Activated T-cell treated with anti-CD3 and anti-CD28 coated beads for 1 hour (primary cell): ENCODE measurements around the gene ACTR2.
"Not testable (repeated sequence)": the region's sequence is repeated elsewhere in the genome, so short reads cannot be mapped to it uniquely, and the experiment has no call there.

ENCODE experiments used
- DNase-seq: peaks from one replicate; pipeline ENCODE4 v3.0.0-alpha.2; 2020; ENCODE audit warnings: low read depth

Gene ACTR2

DNA sequence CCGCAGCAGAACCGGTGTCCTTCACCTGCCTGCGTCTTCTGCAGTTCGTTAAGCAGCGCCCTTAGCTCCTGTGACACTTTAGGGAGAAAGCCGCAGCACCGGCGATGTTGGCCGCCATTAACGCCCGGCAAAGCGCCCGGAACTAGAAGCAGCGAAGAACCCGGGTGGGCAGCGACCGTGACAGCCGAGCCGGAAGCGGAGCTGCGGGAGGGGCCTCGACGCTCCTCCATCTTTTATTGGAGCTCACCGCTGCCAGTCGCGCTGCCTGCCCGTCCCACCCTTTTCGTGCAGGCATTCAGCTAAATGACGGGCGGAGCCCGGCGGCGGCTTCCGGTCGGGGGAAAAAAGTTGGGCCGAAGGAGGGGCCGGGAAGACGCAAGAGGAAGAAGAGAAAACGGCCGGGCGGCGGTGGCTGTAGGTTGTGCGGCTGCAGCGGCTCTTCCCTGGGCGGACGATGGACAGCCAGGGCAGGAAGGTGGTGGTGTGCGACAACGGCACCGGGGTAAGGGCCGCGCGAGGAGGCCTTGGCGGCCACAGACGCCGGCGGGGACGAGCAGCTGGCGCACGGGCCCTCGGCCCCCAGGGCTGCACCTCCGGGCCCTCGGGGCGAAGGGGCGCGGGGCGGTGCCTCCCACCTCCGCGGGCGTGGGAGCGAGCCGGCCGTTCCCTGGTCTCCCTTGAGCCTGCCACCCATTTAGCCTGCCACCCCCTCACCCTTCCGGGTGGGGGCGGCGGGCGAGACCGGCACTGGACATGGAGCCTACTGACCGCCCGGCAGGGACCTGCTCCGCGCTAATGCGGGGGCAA, at the start of gene ACTR2:
Gene ACTR2 (plus strand): TSS at position 376 of the 807 bp plus-strand sequence. CDS start 79 bp downstream, at position 455.
- DNase-seq, result peak; percentile 86

DNA sequence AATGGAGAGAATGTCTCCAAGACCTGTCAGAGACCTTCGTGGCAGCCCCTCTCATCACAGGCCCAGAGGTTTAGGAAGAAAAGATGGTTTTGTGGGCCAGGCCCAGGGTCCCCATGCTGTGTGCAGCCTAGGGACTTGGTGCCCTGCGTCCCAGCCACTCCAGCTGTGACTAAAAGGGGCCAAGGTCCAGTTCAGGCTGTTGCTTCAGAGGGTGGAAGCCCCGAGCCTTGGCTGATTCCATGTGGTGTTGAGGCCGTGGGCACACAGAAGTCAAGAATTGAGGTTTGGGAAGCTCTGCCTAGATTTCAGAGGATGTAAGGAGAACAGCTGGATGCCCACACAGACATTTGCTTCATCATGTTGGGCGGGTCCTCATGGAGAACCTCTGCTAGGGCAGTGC, 45.1 kb upstream of the ACTR2 start:
- no peak for DNase-seq

DNA sequence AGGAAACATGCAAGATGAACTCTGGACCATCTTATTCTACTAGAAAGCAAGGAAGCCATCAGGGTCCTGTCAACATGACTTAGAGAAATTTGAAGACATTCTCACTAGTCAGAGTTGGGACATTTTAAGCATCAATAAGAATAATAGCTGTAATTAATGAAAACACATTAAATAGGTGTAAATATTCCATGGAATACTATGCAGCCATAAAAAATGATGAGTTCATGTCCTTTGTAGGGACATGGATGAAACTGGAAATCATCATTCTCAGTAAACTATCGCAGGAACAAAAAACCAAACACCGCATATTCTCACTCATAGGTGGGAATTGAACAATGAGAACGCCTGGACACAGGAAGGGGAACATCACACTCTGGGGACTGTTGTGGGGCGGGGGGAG, 44.2 kb upstream of the ACTR2 start:
- DNase-seq, result not testable (repeated sequence)

DNA sequence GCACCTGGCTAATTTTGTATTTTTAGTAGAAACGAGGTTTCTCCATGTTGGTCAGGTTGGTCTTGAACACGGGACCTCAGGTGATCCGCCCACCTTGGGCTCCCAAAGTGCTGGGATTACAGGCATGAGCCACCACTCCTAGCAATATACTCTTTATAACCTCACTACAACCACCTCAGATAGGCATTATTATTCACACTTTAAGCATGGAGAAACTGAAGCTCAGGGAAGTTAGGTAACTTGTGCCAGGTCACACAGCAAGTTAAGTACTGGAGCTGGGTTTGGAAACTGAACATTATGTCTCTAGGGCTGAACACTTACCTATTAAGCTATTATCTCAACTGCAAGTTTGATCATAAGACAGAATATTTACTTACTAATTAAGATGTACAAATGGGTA, 42.6 kb upstream of the ACTR2 start:
- no peak for DNase-seq

DNA sequence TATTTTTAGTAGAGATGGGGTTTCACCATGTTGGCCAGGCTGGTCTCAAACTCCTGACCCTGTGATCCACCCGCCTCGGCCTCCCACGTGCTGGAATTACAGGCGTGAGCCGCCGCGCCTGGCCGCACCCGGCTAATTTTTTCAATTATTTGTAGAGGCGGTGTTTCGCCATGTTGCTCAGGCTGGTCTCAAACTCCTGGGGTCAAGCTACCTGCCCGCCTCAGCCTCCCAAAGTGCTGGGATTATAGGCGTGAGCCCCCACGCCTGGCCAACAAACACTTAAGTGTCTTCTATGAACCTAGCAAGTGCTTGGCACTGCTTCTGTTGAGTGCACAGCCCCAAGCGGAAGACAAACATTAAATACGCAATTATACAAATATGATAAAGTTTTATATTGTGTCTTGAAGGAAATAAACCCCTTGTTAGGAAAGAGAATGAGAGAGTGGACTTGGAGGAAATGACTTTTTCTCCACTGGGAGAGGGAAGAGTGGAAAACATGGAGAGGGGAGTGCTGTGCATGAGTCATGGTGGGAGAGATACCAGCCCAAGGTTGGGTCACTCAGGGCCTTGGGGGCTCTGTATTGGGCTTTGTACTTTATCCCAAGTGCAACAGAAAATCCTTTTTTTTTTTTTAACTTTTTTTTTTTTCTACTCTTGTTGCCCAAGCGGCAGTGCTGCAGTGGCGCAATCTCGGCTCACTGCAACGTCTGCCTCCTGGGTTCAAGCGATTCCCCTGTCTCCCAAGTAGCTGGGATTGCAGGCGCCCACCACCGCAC, 41.4 kb upstream of the ACTR2 start:
- DNase-seq, result no peak

DNA sequence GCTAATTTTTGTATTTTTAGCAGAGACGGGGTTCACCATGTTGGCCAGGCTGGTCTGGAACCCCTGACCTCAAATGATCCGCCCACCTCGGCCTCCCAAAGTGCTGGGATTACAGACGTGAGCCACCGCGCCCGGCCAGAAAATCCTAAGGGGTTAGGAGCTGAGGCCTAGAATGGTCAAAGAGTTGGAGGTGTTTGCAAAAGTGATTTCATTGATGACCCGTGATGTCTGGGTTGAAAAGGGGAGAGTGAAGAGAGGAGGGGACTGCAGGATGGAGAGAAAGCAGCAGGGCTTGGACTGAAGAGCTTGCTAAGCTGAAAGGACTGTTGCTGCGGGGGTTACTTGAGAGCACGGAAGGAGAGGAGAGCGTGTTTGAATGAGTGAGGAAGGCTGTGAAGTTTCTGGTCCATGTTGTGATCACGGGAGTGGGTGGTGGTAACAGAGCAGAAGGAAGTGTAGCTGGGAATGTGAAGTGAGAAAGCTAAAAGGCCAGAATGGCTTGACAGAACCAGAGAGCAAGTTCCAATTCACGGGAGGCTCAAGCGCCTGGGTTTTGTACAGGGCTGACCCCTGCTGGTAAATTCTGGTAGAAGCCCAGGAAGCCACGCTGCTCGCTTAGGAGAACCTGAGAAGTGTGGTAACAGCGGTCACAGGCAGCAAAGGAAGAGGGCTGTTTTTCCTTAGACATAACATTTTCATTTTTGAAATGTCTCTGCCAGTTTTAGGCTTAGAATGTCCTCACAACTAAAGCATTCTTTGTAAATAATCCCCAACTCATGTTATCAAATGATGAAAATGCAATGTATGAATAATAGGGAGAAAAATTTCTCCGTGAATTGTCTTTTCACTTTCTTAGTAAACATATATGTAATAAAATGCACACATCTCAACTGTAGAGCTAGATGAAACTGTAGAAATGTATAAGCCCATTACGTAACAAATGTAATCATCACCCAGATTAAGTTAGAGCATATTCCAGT, 40.5 kb upstream of the ACTR2 start:
- DNase-seq, result peak; percentile 56

DNA sequence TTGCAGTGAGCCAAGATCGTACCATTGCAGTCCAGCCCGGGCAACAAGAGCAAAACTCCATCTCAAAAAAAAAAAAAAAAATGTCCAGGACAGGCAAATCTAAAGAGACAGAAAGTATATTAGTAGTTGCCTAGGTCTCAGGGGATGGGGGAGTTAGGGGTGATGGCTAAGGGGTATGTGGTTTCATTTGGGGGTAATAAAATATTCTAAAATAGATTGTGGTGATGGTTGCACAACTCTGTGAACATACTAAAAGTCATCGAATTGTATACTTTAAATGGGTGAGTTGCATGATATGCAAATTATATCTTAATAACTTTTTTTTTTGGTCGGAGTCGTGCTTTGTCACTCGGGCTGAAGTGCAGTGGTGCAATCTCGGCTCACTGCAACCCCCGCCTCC, 34.2 kb upstream of the ACTR2 start:
- no peak for DNase-seq

DNA sequence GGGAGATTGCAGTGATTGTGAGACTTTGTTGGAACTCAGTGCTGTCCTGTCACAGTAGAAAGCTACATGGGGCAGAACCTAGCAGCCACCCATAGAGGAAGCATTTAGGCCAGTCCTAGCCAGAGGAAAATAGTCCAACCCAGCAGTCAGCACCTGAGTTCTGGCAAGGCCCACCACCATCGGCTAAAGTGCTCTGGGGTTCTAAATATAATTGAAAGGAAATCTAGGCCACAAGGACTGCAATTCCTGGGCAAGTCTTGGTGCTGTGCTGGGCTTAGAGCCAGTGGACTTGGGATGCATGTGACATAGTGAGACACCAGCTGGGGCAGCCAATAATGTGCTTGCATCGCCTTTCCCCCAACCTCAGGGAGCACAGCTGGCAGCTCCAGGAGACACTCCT, 28.9 kb upstream of the ACTR2 start:
- DNase-seq, result no peak

DNA sequence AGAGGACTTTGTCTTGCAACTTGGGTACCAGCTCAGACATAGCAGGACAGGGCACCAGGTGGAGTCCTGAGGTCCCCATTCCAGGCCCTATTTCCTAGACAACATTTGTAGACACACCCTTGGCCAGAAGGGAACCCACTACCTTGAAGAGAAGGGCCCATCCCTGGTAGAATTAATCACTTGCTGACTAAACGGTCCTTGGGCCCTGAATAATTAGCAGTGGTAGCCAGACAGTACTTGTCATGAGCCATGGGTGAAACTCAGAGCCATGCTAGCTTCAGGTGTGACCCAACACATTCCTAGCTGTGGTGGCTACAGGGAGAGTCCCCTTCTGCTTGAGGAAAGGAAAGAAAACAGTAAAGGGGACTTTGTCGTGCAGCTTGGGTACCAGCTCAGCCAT, 28.5 kb upstream of the ACTR2 start:
- DNase-seq, result no peak

DNA sequence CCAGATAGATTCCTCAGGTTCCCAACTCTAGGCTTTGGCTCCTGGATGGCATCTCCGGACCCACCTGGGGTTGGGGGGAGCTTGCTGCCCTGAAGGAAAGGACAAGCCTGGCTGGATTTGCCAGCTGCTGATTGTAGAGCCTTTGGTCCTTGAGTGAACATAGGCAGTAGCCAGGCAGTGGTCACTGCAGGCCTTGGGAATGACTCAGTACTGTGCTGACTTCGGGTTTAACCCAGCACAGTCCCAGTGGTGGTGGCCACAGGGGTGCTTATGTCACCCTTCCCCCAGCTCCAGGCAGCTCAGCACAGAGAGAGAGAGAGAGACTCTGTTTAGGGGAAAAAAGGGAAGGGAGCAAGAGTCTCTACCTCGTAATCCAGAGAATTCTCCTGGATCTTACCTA, 27.7 kb upstream of the ACTR2 start:
- DNase-seq, result no peak

DNA sequence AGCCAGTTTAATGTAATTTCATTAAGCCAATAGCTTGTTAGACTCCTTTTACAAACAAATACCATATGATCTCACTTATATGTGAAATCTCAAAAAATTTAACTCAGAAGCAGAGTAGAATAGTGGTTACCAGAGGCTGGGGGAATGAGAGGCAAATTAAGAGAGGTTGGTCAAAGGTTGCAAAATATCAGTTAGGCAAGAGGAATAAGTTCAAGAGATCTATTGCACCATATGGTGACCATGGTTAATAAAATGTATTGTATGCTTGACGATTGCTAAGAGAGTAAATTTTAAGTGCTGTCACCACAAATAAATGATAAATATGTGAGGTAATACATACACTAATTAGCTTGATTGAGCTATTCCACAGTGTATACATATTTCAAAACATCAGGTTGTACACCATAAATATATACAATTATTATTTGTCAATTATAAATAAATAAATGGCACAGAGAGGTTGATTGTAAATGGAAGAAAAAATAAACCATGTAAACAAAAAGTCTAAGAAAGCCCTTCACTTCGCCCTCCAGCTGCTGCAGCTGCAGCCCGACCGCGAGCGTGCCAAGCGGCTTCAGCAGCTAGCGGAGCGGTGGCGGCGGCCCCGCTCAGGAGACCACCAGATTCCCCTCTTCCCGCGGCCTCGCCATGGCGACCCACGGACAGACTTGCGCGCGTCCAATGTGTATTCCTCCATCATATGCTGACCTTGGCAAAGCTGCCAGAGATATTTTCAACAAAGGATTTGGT, 23.0 kb upstream of the ACTR2 start:
- no peak for DNase-seq

DNA sequence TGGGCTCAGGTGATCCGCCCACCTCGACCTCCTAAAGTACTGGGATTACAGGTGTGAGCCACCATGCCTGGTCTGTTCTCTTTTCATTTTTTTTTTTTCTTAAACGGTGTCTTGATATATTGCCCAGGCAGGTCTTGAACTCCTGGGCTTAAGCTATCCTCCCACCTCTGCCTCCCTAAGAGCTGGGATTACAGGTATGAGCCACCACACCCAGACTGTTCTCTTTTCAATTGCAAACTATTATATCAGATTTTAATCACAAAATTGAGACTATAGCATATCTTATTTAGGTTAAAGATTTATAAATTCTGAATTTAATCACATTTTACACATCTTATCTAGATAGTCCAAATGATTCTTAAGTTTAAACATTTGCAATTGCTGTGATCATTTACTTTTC, 15.5 kb upstream of the ACTR2 start:
- no peak for DNase-seq

DNA sequence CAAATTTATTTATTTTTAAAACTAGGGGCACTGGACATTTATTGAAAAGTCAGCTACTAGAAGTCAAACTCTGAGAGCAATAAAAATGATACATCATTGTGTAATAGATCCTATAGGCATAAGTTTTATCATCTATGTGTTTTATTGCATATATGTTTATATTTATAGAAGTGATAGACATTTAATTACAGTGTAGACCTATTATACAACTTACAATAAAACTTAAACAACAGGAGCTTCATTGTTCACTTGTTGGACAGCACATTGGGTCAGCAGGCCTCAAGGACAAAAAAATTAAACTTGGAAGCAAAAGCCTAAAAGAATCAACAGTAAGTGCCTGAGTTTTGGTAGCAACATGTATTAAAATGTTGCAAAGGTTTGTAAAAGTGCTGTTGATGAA, 15.0 kb upstream of the ACTR2 start:
- DNase-seq, result no peak

DNA sequence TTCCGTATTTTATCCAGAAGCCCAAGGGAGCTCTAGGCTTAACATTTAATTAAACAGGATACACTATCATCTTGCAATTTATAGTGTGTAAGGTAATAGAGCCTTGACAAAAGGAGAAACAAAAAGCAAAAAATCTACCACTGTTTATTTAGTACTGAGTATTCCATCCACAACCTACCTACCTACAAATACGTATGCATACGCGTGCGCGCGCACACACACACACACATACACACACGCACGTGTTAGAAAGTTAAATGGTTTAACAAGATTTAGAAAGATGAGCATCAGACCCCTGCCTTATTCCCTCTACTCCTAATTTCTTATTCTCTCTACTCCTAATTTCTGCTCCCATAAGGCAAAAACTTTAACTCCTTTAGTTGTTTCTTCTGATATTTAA, 14.6 kb upstream of the ACTR2 start:
- no peak for DNase-seq

DNA sequence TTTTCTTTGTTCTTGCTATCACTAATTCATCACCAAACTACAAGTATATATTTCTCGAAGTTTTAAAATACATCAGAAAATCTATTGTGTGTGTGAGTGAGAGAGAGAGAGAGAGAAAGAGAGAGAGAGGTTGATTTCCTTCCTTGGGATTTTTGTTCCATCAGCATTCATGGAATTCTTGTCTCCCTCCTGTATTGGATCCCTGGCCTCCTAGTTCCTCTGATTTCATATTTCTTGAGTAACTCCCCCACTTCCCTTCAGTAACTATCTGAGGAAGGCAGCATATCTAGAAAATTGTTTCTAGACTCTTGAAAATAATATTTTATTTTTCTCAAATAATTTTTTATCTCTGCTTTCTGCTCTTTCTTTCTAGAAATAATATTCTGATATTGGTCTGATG, 13.3 kb upstream of the ACTR2 start:
- DNase-seq, result no peak

DNA sequence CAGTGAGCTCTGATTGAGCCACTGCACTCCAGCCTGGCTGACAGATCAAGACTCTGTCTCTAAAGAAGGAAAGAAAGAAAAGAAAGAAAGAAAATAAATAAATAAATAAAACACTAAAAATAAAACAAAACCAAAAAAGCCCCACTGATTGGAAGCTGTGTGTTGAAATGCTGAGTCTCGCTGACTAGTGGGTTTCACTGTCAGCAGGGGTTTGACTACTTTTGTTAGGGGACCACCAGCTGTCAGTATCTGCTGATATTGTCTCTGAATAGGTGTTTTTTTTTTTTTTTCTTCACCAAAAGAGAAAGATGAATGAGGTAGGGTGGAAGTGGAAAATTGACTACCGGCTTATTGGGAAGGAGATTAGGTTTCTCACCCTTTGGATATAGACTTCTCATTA, 12.8 kb upstream of the ACTR2 start:
- DNase-seq, result no peak

DNA sequence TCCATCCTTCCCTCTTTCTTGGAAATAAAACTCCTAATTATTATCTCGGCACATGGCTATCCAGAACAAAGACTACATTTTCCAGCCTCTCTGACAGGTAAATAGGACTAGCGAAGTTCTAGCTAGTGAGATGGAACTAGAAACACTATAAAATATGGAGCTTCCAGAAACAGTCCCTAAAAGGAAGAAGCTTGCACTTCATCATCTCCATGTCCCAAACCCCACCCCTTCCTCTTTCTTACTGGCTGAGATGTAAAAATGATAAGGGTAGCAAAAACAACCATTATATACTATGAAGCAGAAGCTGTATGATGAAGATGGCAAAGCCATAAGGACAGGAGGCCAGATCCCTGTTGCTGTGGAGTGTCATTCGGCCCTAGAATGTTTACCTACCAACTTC, 11.7 kb upstream of the ACTR2 start:
- DNase-seq, result no peak

DNA sequence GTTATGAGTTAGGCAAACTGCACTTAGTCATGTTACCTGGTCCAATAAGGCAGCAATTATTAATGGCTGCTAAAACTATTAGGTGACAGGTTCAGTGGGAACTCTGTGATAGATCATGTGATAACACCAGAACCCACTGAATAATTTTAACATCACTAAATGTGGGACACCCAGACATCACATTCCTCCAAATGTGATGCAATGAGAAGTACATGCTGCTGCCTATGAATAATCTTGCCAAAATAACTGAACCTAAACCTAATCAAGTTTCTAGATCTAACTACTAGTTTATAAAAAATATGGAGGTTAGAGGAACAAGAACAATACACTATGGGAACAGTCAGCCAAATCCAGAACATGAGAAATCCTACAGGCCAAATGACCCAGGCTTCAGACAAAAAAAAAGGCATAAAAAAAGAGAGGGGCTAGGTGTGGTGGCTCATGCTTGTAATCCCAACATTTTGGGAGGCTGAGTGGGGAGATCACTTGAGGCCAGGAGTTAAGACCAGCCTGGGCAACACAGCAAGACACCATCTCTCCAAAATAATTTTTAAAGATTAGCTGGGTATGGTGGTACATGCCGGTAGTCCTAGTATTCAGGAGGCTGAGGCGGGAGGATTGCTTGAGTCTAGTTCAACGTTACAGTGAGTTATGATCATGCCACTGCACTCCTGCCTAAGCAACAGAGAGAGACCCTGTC, 7.0 kb upstream of the ACTR2 start:
- no peak for DNase-seq

DNA sequence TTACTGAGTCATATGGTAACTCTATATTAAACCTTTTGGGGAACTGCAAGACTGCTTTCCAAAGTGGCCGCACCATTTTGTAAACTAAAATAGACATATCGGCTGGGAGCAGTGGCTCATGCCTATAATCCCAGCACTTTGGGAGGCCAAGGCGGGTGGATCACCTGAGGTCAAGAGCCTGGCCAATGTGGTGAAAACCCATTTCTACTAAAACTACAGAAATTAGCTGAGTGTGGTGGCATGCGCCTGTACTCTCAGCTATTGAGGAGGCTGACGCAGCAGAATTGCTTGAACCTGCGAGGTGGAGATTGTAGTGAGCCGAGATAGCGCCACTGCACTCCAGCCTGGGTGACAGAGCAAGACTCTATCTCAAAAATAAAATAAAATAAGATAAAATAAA, 6.4 kb upstream of the ACTR2 start:
- not testable (repeated sequence) for DNase-seq

DNA sequence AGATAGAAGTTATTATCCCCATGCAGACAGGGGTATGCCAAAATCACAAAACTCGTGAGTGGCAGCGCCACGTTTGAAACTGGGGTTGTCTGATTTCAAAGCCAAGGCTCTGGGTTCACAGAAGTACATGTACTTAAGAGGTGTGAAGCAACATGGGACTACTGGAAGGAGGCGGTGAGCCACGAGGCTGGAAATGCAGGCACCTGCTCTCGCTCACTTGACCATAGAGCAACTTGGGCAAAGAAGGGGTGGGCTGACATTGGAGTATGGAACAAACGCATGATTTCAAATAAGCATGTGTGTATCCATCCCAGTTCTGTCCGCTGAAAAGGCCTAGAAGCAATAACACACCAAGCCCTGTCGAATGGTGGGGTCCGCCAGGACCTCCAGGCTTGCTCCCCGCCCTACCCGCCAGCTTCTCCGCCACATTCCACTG, 593 bp upstream of the ACTR2 start:
- no peak for DNase-seq

DNA sequence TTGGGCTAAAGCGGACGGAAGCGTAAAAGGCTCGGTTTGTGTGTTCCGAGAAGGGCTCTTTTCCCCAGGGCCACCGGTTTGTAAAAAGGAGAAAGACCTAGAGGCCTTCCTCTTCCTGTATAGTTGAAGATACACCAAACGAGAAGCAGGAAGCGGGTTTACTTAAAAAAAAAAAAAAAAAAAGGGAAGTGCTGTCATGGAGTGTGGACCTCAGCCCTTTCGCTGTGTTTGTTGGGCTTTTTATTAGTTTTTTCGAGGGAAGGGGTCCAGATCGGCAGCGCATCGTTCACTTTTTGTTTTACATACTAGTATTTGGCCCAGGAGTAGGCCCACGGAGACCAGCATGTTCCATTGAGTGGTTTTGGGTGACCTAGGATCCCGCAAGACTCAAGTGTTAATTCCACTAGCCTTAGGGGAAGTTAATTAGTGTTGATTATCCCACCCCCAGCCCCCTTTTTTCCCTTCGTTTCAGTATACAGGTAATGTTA, 676 bp downstream of the ACTR2 start:
- DNase-seq, result peak; percentile 23
